ENCODE measurements around the gene LRP8.

LRP8 gene

DNA sequence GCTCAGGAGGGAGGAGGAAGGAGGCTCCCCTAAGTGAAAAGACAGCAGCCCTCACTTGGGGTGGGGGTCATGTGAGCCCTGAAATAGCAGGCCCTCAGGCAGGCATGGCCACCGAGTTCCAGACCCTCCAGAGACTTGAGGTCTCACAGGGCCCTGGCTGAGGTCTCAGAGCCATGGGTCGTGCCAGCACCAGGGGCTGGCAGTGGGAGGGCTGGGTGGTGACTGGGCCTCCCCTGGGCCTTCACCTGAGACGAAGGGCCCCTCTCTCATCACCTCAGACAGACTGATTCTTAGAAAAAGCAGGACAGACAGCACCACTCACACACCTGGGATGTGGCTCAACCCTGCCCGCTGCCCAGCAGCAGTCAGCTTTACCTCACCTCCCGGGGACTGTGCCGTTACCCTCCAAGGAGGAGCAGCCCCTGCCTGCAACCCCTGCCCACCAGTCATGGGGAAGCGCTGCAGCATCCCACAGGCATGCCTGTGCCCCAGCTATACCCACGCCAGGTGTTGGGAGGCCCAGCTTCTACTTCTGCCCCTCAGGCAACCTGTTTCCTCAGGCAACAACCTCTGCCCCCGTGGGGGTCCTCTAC is 42.6 kb upstream of the LRP8 start:
- no peak for FAIRE-seq
- TF ChIP-seq POU2F2 (IDR thresholded peaks at IDR 0.05; ENCODE audit: low read depth, low read length) (no peak), TAF1 (IDR thresholded peaks at IDR 0.05; ENCODE audit: low read depth, low read length) (no peak), POLR2A (IDR thresholded peaks at IDR 0.05; ENCODE audit: low read depth, low read length) (no peak), POLR2AphosphoS5 (IDR thresholded peaks at IDR 0.05; ENCODE audit: low read depth, low read length) (no peak), PAX5 (IDR thresholded peaks at IDR 0.05; ENCODE audit: insufficient read depth, low read length, severe bottlenecking) (no peak), SPI1 (IDR thresholded peaks at IDR 0.05; ENCODE audit: low read depth, low read length) (no peak)
- DNase-seq (ENCODE audit: insufficient read length, low spot score): no peak

- TF ChIP-seq TAF1 (IDR thresholded peaks at IDR 0.05; ENCODE audit: low read depth, low read length) (no peak), POLR2A (IDR thresholded peaks at IDR 0.05; ENCODE audit: low read depth, low read length) (no peak), POLR2AphosphoS5 (IDR thresholded peaks at IDR 0.05; ENCODE audit: low read depth, low read length) (no peak), POU2F2 (IDR thresholded peaks at IDR 0.05; ENCODE audit: low read depth, low read length) (no peak), PAX5 (IDR thresholded peaks at IDR 0.05; ENCODE audit: insufficient read depth, low read length, severe bottlenecking) (no peak), SPI1 (IDR thresholded peaks at IDR 0.05; ENCODE audit: low read depth, low read length) (no peak)
- DNase-seq (ENCODE audit: insufficient read length, low spot score) (no peak), FAIRE-seq (no peak)
Measured at GRCh38 chr1:53369761-53370160, 41.9 kb upstream of the LRP8 start.

GRCh38 chr1:53369034-53369750 is 41.3 kb upstream of the LRP8 start:
- no peak for TF ChIP-seq TAF1 (IDR thresholded peaks at IDR 0.05; ENCODE audit: low read depth, low read length)
- TF ChIP-seq PAX5 (IDR thresholded peaks at IDR 0.05; ENCODE audit: insufficient read depth, low read length, severe bottlenecking): no peak
- TF ChIP-seq POLR2AphosphoS5 (IDR thresholded peaks at IDR 0.05; ENCODE audit: low read depth, low read length): no peak
- no peak for TF ChIP-seq POU2F2 (IDR thresholded peaks at IDR 0.05; ENCODE audit: low read depth, low read length)
- TF ChIP-seq POLR2A (IDR thresholded peaks at IDR 0.05; ENCODE audit: low read depth, low read length): no peak
- TF ChIP-seq SPI1 (IDR thresholded peaks at IDR 0.05; ENCODE audit: low read depth, low read length): no peak
- DNase-seq (ENCODE audit: insufficient read length, low spot score) (no peak), FAIRE-seq (no peak)

- no peak for DNase-seq (ENCODE audit: insufficient read length, low spot score)
- TF ChIP-seq SPI1 (IDR thresholded peaks at IDR 0.05; ENCODE audit: low read depth, low read length): no peak
- TF ChIP-seq TAF1 (IDR thresholded peaks at IDR 0.05; ENCODE audit: low read depth, low read length): no peak
- TF ChIP-seq POLR2A (IDR thresholded peaks at IDR 0.05; ENCODE audit: low read depth, low read length): no peak
- no peak for TF ChIP-seq POLR2AphosphoS5 (IDR thresholded peaks at IDR 0.05; ENCODE audit: low read depth, low read length)
- no peak for TF ChIP-seq PAX5 (IDR thresholded peaks at IDR 0.05; ENCODE audit: insufficient read depth, low read length, severe bottlenecking)
- TF ChIP-seq POU2F2 (IDR thresholded peaks at IDR 0.05; ENCODE audit: low read depth, low read length): no peak
- FAIRE-seq: peak; percentile 67
Measured at GRCh38 chr1:53368314-53369033, 40.6 kb upstream of the LRP8 start.

DNA sequence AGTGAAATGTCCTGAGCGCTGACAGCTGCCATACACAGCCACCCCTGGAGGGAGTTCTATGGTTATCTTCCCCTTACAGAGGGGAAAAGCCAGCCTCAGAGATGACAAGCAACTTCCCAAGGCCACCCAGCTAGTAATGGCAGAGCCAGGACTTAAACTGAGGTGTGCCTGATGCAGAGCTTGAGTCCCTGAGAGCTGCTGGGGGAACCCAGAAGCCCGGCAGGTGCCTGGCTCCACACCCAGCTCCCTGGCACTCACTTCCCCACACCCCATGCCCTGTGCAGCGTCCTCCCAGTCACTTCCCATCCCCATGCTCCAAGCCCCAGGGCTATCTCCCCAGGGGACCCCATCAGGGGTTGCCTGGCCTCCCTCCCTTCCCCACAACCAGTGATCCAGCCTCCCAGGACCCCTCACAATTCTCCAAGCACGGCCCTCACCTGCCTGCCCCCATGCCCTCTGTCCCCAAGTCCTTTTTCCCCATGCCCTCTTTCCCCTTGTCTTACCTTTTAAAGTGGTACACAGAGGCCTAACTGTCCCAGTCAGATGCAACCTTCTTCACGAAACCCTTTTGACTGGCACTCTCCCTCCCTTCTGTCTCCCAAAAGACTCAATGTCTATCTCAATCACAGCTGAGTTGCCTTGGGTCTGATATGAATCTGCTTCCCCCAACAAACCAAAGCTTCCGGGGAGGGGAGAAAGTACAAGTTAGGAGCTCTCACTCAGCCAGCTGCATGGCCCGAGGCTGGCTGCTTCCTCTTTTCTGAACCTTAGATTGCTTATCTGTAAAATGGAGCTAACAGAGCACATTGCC is 39.8 kb upstream of the LRP8 start:
- peak; percentile 91 for TF ChIP-seq SPI1 (IDR thresholded peaks at IDR 0.05; ENCODE audit: low read depth, low read length)
- TF ChIP-seq POLR2A (IDR thresholded peaks at IDR 0.05; ENCODE audit: low read depth, low read length): peak; percentile 61
- no peak for TF ChIP-seq PAX5 (IDR thresholded peaks at IDR 0.05; ENCODE audit: insufficient read depth, low read length, severe bottlenecking)
- peak; percentile 75; the same call in 1 of the 2 replicates for TF ChIP-seq POLR2AphosphoS5 (IDR thresholded peaks at IDR 0.05; ENCODE audit: low read depth, low read length)
- peak; percentile 61; the same call in 1 of the 2 replicates for TF ChIP-seq TAF1 (IDR thresholded peaks at IDR 0.05; ENCODE audit: low read depth, low read length)
- FAIRE-seq (peak; percentile 91), DNase-seq (ENCODE audit: insufficient read length, low spot score) (peak; percentile 90)

DNA sequence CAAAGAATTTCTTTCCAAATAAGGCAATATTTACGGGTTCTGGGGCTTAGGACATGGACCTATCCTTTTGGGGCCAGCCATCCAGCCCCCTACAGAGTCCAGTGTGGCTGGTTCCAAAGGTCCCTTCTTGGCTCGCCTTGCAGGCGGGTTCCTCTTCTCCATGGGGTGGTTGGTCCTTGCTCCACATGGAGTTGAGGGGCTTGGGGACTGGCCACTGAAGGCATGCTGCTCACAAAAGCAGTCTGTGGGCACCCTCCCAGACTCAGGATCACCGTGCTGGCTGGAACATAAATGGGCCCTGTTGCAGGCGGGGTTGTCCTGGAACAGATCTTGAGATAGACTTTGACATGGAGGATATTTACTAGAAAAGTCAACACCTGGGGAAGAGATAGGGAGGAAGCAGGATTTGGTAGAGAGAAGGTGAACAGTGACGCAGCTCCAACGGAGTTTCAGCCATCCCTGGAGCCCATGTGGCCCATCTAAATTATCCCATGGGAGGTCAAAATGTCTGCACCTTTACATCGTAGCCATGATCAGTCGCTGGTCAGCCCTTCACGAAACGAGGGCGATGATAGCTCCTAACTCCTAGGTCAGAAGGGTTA is 39.1 kb upstream of the LRP8 start:
- TF ChIP-seq PAX5 (IDR thresholded peaks at IDR 0.05; ENCODE audit: insufficient read depth, low read length, severe bottlenecking) (no peak), POLR2AphosphoS5 (IDR thresholded peaks at IDR 0.05; ENCODE audit: low read depth, low read length) (no peak), POU2F2 (IDR thresholded peaks at IDR 0.05; ENCODE audit: low read depth, low read length) (no peak), TAF1 (IDR thresholded peaks at IDR 0.05; ENCODE audit: low read depth, low read length) (no peak), POLR2A (IDR thresholded peaks at IDR 0.05; ENCODE audit: low read depth, low read length) (no peak), SPI1 (IDR thresholded peaks at IDR 0.05; ENCODE audit: low read depth, low read length) (no peak)
- DNase-seq (ENCODE audit: insufficient read length, low spot score) (no peak), FAIRE-seq (peak; percentile 68)

GRCh38 chr1:53365437-53366063 is 37.7 kb upstream of the LRP8 start:
- DNase-seq (ENCODE audit: insufficient read length, low spot score) (no peak), FAIRE-seq (no peak)
- no peak for TF ChIP-seq POU2F2 (IDR thresholded peaks at IDR 0.05; ENCODE audit: low read depth, low read length)
- no peak for TF ChIP-seq SPI1 (IDR thresholded peaks at IDR 0.05; ENCODE audit: low read depth, low read length)
- TF ChIP-seq PAX5 (IDR thresholded peaks at IDR 0.05; ENCODE audit: insufficient read depth, low read length, severe bottlenecking): no peak
- no peak for TF ChIP-seq POLR2A (IDR thresholded peaks at IDR 0.05; ENCODE audit: low read depth, low read length)
- TF ChIP-seq POLR2AphosphoS5 (IDR thresholded peaks at IDR 0.05; ENCODE audit: low read depth, low read length): no peak
- no peak for TF ChIP-seq TAF1 (IDR thresholded peaks at IDR 0.05; ENCODE audit: low read depth, low read length)

Data from GM12891 (cell line).